HepG2 (cell line): ENCODE measurements around the gene MYCBP2. TPM values are rescaled to one million over a fixed set of nuclear protein-coding genes. Genes with fewer than 3 reads are reported as not detected.

Source experiments
- CC2D1A ChIP-seq: sonication (generic); formaldehyde crosslinking; IDR thresholded peaks from 2 replicates; pipeline ENCODE4 v1.8.1; 2023; ENCODE audit warnings: mild to moderate bottlenecking, missing genetic modification reagents
- DNMT1 ChIP-seq: sonication (generic); formaldehyde crosslinking; IDR thresholded peaks from 2 replicates; pipeline ENCODE4 v1.5.1; 2020; ENCODE audit warnings: mild to moderate bottlenecking, missing genetic modification reagents
- FOXC1 ChIP-seq: sonication (generic); formaldehyde crosslinking; IDR thresholded peaks from 2 replicates; pipeline ENCODE4 v1.8.0; 2022; ENCODE audit warnings: mild to moderate bottlenecking, missing genetic modification reagents, borderline replicate concordance
- KLF11 ChIP-seq: IDR thresholded peaks from 2 replicates; pipeline ENCODE4 v1.6.1; 2016; ENCODE audit warnings: missing compliant biosample characterization
- NONO ChIP-seq, 2 experiments: fragments of 450-650 bp in 1 of 2; sonication (generic) in 1 of 2; formaldehyde crosslinking in 1 of 2; IDR thresholded peaks in 1 of 2; conservative IDR thresholded peaks in 1 of 2; 2 replicates each; pipeline versions ENCODE4 v1.6.1 to v1.8.0; 2017 to 2022; ENCODE audit warnings: mild to moderate bottlenecking in 1 of 2, missing genetic modification reagents in 1 of 2, moderate library complexity in 1 of 2
- PHF20 ChIP-seq: sonication (generic); formaldehyde crosslinking; IDR thresholded peaks from 2 replicates; pipeline ENCODE4 v1.5.0; 2020; ENCODE audit warnings: mild to moderate bottlenecking, missing genetic modification reagents
- RAD21 ChIP-seq: fragments of 450-650 bp; formaldehyde crosslinking; IDR thresholded peaks from 2 replicates; pipeline ENCODE4 v1.5.0; 2020; ENCODE audit warnings: mild to moderate bottlenecking
- REXO4 ChIP-seq: sonication (generic); formaldehyde crosslinking; IDR thresholded peaks from 2 replicates; pipeline ENCODE4 v1.8.0; 2022; ENCODE audit warnings: missing genetic modification reagents, mild to moderate bottlenecking, borderline replicate concordance
- ZNF44 ChIP-seq: sonication (generic); formaldehyde crosslinking; IDR thresholded peaks from 2 replicates; pipeline ENCODE4 v1.5.1; 2020; ENCODE audit warnings: mild to moderate bottlenecking, missing genetic modification reagents
- ZNF678 ChIP-seq: sonication (generic); formaldehyde crosslinking; IDR thresholded peaks from 2 replicates; pipeline ENCODE4 v1.4.0; 2020; ENCODE audit warnings: mild to moderate bottlenecking, missing genetic modification reagents
- ZNF713 ChIP-seq: sonication (generic); formaldehyde crosslinking; IDR thresholded peaks from 2 replicates; pipeline ENCODE4 v1.4.0; 2020; ENCODE audit warnings: mild to moderate bottlenecking, missing genetic modification reagents
- ZNF747 ChIP-seq: sonication (generic); formaldehyde crosslinking; IDR thresholded peaks from 2 replicates; pipeline ENCODE4 v1.8.1; 2023; ENCODE audit warnings: missing genetic modification reagents, mild to moderate bottlenecking, borderline replicate concordance
- ZSCAN12 ChIP-seq: sonication (generic); formaldehyde crosslinking; IDR thresholded peaks from 2 replicates; pipeline ENCODE4 v1.9.0; 2021; ENCODE audit warnings: mild to moderate bottlenecking, missing genetic modification reagents
- polyA plus RNA-seq, 8 experiments: library from polyadenylated mRNA; depleted of rRNA in 3 of 8; stranded (reverse) in 7 of 8; unstranded in 1 of 8; fragments of >200 nt; fragmentation: Illumina TruSeq in 4 of 8; extraction: Trizol in 4 of 8; gene quantifications; 2 replicates each; pipeline versions ENCODE4 v1.2.1 to v1.2.3, GENCODE V29; 2011 to 2016; ENCODE audit warnings: low read depth in 4 of 8, missing spikeins in 1 of 8, mixed read lengths in 1 of 8; ENCODE audit not compliant: insufficient read depth in 1 of 8
- total RNA-seq, 5 experiments: library from RNA; depleted of rRNA; stranded (reverse); fragments of >200 nt; fragmentation: Illumina TruSeq; extraction: Trizol; gene quantifications; 2 replicates each; pipeline ENCODE4 v1.2.3, GENCODE V29; 2016; ENCODE audit warnings: low read depth in 1 of 5
- TF ChIP-seq, protein P1 (sequence below): sonication (generic); formaldehyde crosslinking; IDR thresholded peaks from 2 replicates; pipeline ENCODE4 v1.8.1; 2023; ENCODE audit warnings: mild to moderate bottlenecking, missing genetic modification reagents, borderline replicate concordance
- TF ChIP-seq, protein P2 (sequence below): sonication (generic); formaldehyde crosslinking; IDR thresholded peaks from 2 replicates; pipeline ENCODE4 v1.5.1; 2020; ENCODE audit warnings: missing genetic modification reagents, mild to moderate bottlenecking, borderline replicate concordance
- TF ChIP-seq, protein P3 (sequence below): sonication (generic); formaldehyde crosslinking; IDR thresholded peaks from 2 replicates; pipeline ENCODE4 v1.8.0; 2022; ENCODE audit warnings: missing genetic modification reagents, mild to moderate bottlenecking, moderate library complexity, borderline replicate concordance
- TF ChIP-seq, protein P4 (sequence below): sonication (generic); formaldehyde crosslinking; IDR thresholded peaks from 2 replicates; pipeline ENCODE4 v1.5.0; 2020; ENCODE audit warnings: missing genetic modification reagents

MYCBP2 gene
- total and polyA plus RNA-seq, 2 of the 13 experiments (the other 11 are each of a cell fraction or from before 2014, with no cell fraction given) = 16.3 to 35.3 TPM

DNA sequence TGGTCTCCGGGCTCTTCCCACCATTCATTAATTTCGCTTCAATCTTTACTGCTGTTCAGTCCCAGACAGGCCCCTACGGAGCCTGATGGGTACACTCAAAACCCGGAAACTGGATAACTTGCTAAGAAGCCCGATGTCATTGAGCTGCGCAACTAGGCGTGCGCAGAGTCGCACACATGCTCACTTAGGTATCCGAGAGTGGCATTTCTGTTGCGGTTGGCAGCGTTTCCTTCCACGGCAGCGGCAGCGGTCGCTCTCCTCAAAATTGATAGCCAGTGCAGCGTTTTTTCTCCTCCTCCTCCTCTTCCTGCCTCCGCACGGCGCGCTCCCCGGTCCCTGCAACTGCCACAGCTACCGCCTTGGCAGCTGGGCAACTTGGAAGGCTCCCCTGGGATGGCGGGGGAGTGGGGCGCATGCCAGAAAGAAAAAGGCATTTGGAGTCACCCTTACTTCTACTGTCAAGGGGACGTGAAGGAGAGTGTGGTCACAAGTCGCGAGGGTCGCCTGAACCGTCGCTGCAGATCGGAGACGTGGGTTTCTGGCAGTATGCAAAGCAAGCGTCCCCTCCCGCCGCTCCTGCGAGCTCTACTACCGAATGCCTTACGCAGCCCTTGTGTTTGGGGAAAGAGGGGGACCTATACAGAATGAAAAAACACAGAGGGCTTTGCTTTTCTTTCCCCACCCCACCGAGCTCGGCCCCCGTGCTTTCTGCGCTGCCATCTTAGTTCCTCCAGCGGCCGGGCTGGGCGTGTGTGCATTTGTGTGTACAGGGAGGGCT is 2.4 kb upstream of the MYCBP2 start (continued):
- TF ChIP-seq PHF20 (CRISPR knock-in tag) (peak; percentile 57), CC2D1A (no peak), FOXC1 (no peak), NONO (IDR thresholded peaks at IDR 0.05) (no peak), NONO (CRISPR knock-in tag; conservative IDR thresholded peaks at IDR 0.05) (0 out of 2 replicates have a peak, but pooled peaks have one; percentile 45), ZNF44 (CRISPR knock-in tag) (no peak), REXO4 (CRISPR knock-in tag) (no peak), ZNF747 (no peak; the same call in 1 of the 2 replicates), DNMT1 (no peak), ZNF678 (CRISPR knock-in tag) (no peak), ZNF713 (CRISPR knock-in tag) (no peak), RAD21 (CRISPR knock-in tag) (no peak), KLF11 (CRISPR knock-in tag) (no peak), ZSCAN12 (CRISPR knock-in tag) (no peak; the same call in 1 of the 2 replicates)
- TF ChIP-seq, protein P1, sequence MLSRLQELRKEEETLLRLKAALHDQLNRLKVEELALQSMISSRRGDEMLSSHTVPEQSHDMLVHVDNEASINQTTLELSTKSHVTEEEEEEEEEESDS (CRISPR knock-in tag) = no peak
- TF ChIP-seq, protein P2, sequence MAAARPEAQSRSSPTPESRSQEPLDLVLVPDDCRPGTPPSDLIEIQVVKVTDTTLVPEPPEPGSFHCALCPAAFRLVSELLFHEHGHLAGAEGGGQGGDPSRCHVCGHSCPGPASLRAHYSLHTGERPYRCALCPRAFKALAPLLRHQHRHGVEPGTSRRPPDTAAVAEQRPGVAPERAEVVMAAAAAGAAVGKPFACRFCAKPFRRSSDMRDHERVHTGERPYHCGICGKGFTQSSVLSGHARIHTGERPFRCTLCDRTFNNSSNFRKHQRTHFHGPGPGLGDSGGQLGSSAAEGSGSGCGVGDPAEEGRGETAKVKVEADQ (CRISPR knock-in tag) = no peak; the same call in 1 of the 2 replicates
- TF ChIP-seq, protein P3, sequence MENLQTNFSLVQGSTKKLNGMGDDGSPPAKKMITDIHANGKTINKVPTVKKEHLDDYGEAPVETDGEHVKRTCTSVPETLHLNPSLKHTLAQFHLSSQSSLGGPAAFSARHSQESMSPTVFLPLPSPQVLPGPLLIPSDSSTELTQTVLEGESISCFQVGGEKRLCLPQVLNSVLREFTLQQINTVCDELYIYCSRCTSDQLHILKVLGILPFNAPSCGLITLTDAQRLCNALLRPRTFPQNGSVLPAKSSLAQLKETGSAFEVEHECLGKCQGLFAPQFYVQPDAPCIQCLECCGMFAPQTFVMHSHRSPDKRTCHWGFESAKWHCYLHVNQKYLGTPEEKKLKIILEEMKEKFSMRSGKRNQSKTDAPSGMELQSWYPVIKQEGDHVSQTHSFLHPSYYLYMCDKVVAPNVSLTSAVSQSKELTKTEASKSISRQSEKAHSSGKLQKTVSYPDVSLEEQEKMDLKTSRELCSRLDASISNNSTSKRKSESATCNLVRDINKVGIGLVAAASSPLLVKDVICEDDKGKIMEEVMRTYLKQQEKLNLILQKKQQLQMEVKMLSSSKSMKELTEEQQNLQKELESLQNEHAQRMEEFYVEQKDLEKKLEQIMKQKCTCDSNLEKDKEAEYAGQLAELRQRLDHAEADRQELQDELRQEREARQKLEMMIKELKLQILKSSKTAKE (CRISPR knock-in tag) = no peak
- TF ChIP-seq, protein P4, sequence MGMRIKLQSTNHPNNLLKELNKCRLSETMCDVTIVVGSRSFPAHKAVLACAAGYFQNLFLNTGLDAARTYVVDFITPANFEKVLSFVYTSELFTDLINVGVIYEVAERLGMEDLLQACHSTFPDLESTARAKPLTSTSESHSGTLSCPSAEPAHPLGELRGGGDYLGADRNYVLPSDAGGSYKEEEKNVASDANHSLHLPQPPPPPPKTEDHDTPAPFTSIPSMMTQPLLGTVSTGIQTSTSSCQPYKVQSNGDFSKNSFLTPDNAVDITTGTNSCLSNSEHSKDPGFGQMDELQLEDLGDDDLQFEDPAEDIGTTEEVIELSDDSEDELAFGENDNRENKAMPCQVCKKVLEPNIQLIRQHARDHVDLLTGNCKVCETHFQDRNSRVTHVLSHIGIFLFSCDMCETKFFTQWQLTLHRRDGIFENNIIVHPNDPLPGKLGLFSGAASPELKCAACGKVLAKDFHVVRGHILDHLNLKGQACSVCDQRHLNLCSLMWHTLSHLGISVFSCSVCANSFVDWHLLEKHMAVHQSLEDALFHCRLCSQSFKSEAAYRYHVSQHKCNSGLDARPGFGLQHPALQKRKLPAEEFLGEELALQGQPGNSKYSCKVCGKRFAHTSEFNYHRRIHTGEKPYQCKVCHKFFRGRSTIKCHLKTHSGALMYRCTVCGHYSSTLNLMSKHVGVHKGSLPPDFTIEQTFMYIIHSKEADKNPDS (CRISPR knock-in tag) = no peak
